ENCODE measurements around the gene ROCK1.
A peak's percentile ranks its signal among the peaks of the same experiment; 100 is the strongest.

Gene ROCK1

GRCh38 chr18:21083017-21083416 lies 28.6 kb downstream of the ROCK1 start:
- H3K27ac Mint-ChIP-seq, result no peak overlapping the region
- H3K9me3 Mint-ChIP-seq, result peaks cover 78% of the 10 kb centered on the region
- DNase-seq, result no peak
- peaks cover 6% of the 10 kb centered on the region for H3K4me1 Mint-ChIP-seq
- no peak overlapping the region for H3K4me3 Mint-ChIP-seq
- peaks cover 77% of the 10 kb centered on the region for H3K36me3 Mint-ChIP-seq (ENCODE audit: low read depth)
- H3K27me3 Mint-ChIP-seq (ENCODE audit: low read depth, poor library complexity), result peaks cover 4% of the 10 kb centered on the region
- TF ChIP-seq CTCF (IDR thresholded peaks at IDR 0.05), result no peak

- peaks cover 67% of the 10 kb centered on the region for H3K36me3 Mint-ChIP-seq (ENCODE audit: low read depth)
- TF ChIP-seq CTCF (IDR thresholded peaks at IDR 0.05), result no peak
- H3K9me3 Mint-ChIP-seq, result peaks cover 67% of the 10 kb centered on the region
These were observed 30.2 kb downstream of the ROCK1 start for GRCh38 chr18:21081426-21081825.

GRCh38 chr18:21080576-21080975 lies 31.0 kb downstream of the ROCK1 start:
- H3K9me3 Mint-ChIP-seq, result peaks cover 63% of the 10 kb centered on the region
- peak overlapping the region; percentile 41 for H3K27ac Mint-ChIP-seq
- H3K4me1 Mint-ChIP-seq, result peaks cover 6% of the 10 kb centered on the region
- peaks cover 4% of the 10 kb centered on the region for H3K27me3 Mint-ChIP-seq (ENCODE audit: low read depth, poor library complexity)
- no peak for DNase-seq
- no peak overlapping the region for H3K4me3 Mint-ChIP-seq
- H3K36me3 Mint-ChIP-seq (ENCODE audit: low read depth), result peaks cover 64% of the 10 kb centered on the region
- no peak for TF ChIP-seq CTCF (IDR thresholded peaks at IDR 0.05)

More at GRCh38 chr18:21081426-21081825, 30.2 kb downstream of the ROCK1 start:
- Mint-ChIP-seq H3K4me3 (no peak overlapping the region), H3K4me1 (peaks cover 6% of the 10 kb centered on the region), H3K27ac (no peak overlapping the region), H3K27me3 (ENCODE audit: low read depth, poor library complexity) (peaks cover 4% of the 10 kb centered on the region)
- no peak for DNase-seq

GRCh38 chr18:21074336-21075323 lies 37.0 kb downstream of the ROCK1 start:
- Mint-ChIP-seq H3K27me3 (ENCODE audit: low read depth, poor library complexity) (no peaks in the 10 kb centered on the region), H3K4me1 (peaks cover 6% of the 10 kb centered on the region), H3K4me3 (no peak overlapping the region), H3K27ac (no peak overlapping the region), H3K36me3 (ENCODE audit: low read depth) (peaks cover 8% of the 10 kb centered on the region), H3K9me3 (peaks cover 5% of the 10 kb centered on the region)
- TF ChIP-seq CTCF (IDR thresholded peaks at IDR 0.05), result no peak
- DNase-seq, result no peak

- Mint-ChIP-seq H3K27me3 (ENCODE audit: low read depth, poor library complexity) (no peaks in the 10 kb centered on the region), H3K4me1 (no peaks in the 10 kb centered on the region)
These were observed 38.4 kb downstream of the ROCK1 start for GRCh38 chr18:21073180-21073579.

More at GRCh38 chr18:21073180-21073579, 38.4 kb downstream of the ROCK1 start:
- TF ChIP-seq CTCF (IDR thresholded peaks at IDR 0.05), result no peak
- Mint-ChIP-seq H3K4me3 (no peak overlapping the region), H3K36me3 (ENCODE audit: low read depth) (peaks cover 7% of the 10 kb centered on the region), H3K9me3 (peaks cover 3% of the 10 kb centered on the region), H3K27ac (no peak overlapping the region)
- no peak for DNase-seq

Measured in nephron progenitor cell (in vitro differentiated cells).